Jurkat, Clone E6-1 (cell line): Measurements from ENCODE around the gene PDE3A.
A peak's percentile ranks its signal among the peaks of the same experiment; 100 is the strongest.

Source experiments
- DNase-seq: peaks from one replicate; pipeline ENCODE4 v3.0.0-alpha.2; 2011; ENCODE audit warnings: low read depth, low spot score
- H3K4me3 ChIP-seq: 2 replicates; pipeline ENCODE4 v1.5.1; 2011; ENCODE audit warnings: mild to moderate bottlenecking, low read length, control low read depth, moderate library complexity

The PDE3A gene

GRCh38 chr12:20477255-20477654 lies 108.9 kb downstream of the PDE3A start:
- no peak overlapping the region for H3K4me3 ChIP-seq
- DNase-seq, result no peak

DNA sequence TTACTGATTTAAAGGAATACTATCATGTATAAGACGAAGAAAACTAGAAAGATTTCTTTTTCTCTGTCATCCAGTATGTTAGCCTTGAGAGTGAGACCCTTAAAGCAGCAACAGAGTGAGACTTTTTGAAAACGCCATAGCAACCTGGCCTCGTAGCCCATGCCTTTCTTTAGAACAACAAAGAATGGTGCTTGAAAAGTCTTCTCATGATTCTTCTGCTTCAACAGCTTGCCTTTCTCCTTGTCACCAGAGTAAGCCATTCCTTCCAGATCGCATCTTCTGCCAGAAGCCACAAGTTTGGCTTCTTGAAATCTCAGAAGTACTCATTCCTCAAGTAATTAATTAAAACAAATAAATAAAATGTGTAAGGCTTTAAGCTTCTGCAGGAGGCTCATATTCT lies 109.3 kb downstream of the PDE3A start:
- no peak overlapping the region for H3K4me3 ChIP-seq
- no peak for DNase-seq

GRCh38 chr12:20482491-20483054 lies 114.2 kb downstream of the PDE3A start:
- H3K4me3 ChIP-seq, result no peak overlapping the region
- no peak for DNase-seq

DNA sequence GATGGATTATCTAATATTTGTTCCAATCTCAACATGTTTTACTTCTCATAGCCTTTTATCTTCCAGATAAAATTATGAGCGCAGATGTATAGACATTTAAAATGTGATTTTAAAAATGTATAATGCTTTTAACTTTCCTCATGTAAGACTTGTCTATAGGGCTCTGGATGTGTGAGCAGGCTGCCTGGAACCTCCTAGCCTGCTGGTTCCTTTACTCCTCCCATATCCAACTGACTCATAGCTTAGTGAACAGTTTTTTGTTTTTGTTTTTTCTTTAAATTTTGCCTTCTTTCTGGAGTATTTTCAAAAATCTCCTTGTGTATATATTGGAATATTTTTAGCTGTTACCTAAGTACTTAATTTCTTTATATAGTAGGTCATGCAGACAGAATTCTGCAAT lies 115.4 kb downstream of the PDE3A start:
- DNase-seq, result no peak
- H3K4me3 ChIP-seq, result no peak overlapping the region

GRCh38 chr12:20486233-20486632 lies 117.9 kb downstream of the PDE3A start:
- no peak overlapping the region for H3K4me3 ChIP-seq
- no peak for DNase-seq

DNA sequence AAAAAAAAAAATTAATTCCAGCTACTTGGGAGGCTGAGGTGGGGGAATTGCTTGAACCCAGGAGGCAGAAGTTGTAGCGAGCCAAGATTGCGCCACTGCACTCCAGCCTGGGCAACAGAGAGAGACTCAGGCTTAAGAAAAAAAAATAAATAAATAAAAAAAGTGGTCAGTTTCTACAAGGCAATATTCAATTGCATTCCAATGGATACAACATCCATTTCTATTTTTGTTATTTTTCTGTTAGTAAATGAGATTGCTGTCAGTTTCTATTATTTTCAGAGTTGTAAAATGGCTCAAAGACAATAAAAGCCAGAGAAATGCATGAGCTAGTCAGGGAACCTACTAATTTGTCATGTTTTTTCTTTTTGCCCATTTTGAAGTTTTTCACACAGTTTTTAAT lies 119.2 kb downstream of the PDE3A start:
- H3K4me3 ChIP-seq, result no peak overlapping the region
- DNase-seq, result no peak

GRCh38 chr12:20489645-20490044 lies 121.3 kb downstream of the PDE3A start:
- no peak overlapping the region for H3K4me3 ChIP-seq
- no peak for DNase-seq

DNA sequence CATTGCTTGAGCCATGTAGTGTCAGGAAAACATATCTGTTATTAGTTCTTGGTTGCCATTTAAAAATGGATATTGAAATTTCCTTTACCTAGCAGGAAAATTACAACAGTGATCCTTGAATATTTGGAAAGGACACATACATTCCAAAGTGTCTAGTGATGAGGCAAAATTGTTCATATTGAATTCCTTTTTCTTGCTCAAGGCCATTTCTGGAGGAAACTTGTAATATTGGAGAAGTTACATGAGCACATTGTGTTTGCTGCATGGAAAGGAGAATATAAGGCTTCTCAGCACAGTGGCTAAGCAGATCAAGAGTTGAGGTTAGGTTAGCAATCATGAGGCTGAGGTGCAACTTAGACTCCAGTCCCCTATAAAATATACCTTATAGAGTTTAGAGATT lies 121.9 kb downstream of the PDE3A start:
- no peak overlapping the region for H3K4me3 ChIP-seq
- DNase-seq, result no peak

DNA sequence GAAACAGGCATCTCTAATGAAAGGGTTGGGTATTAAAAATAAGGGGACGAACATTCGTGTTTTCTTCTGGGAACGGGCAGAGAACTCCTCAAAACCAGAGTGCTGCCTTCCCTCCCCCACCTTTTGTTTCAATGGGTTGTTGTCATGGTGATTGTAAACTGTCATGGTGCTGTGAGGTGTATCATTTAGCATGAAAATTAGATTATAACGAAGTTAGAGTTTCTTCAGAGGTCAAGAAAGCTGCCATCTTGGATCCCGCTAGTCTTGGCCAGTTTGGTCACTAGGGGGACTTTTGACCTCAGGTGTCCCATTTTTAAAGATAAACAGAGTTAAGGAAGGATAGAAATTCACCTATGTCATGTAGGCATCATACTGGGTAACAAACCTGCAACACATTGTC lies 123.0 kb downstream of the PDE3A start:
- DNase-seq, result no peak
- H3K4me3 ChIP-seq, result no peak overlapping the region

- peak; percentile 5 for DNase-seq
- H3K4me3 ChIP-seq, result no peak overlapping the region
Measured at GRCh38 chr12:20492251-20492760, 124.0 kb downstream of the PDE3A start.

GRCh38 chr12:20493934-20494333 lies 125.6 kb downstream of the PDE3A start:
- no peak overlapping the region for H3K4me3 ChIP-seq
- no peak for DNase-seq

- DNase-seq, result no peak
- H3K4me3 ChIP-seq, result no peak overlapping the region
Measured at GRCh38 chr12:20494851-20495250, 126.5 kb downstream of the PDE3A start.

GRCh38 chr12:20495997-20496396 lies 127.7 kb downstream of the PDE3A start:
- no peak overlapping the region for H3K4me3 ChIP-seq
- DNase-seq, result no peak

DNA sequence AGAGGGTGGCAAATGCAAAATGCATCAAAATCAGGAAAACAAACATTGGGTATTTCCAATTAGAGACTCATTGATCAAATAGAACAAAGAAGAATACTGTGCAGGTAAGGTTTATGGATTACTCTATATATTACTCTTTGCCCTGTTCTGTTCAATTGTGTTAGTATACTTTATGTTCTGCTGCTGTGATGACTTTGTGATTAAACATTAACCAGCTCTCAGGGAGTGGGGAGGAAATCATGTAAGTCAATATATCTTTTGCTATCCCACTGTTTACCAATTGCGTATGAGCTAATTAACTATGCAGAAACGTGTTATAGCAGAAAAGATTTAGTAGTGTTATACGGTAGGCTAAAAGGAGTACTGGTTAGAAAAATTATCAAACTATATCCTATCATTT lies 129.4 kb downstream of the PDE3A start:
- no peak overlapping the region for H3K4me3 ChIP-seq
- DNase-seq, result no peak

DNA sequence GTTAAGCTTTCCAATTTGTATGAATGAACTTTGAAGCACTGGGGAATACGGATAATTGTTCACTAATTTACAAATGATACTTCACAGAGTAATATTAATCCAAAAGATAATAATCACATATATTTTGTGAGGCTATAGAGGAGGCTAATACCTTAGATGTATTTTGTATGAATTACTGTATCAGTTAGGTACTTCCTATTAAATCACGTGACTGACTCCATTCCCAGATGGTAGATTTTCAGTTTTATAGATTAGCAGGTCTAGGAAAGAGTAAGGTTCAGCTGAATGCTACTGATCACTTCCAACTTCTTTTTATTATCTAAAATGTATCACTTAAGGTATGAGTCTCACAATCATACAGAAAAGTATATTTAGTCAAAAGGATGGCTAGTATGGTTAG lies 133.6 kb downstream of the PDE3A start:
- DNase-seq, result no peak
- no peak overlapping the region for H3K4me3 ChIP-seq

DNA sequence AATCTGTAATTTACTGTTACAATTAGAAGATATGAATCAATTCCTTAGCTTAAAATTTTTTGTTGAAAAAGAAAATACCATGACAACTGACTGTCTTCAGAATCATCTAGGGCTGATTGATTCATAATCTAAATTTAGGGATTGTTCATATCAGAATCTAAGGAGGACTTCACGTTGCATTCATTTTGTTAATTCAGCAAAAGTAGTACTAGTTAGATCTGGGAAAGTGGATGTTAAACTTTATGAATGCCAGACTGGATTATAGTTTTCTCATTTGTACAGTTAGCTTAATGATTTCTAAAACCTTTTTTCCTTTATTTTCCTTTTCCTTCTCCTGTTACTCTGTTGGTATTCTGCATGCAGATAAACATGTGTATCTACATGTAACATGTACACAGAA lies 135.5 kb downstream of the PDE3A start:
- no peak overlapping the region for H3K4me3 ChIP-seq
- DNase-seq, result no peak

GRCh38 chr12:20505056-20505455 lies 136.7 kb downstream of the PDE3A start:
- DNase-seq, result no peak
- H3K4me3 ChIP-seq, result no peak overlapping the region

DNA sequence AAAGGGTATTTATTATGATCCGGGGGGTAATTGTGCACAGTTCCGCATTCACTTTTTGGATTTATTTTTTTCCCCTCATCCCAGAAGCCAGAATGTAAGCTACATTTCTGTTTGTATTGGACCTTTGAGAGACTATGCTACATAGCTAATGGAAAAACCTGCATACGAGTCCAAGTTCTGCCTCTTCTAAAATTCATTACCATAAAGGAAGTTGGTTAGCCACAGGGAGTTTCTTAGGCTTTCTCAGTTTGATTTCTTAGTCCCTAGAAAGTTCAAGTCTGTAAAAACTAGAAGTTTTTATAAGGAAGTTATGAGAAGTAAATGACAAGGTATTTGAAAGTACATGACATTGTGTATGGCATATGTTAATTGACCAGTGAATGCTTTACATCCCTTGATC lies 138.7 kb downstream of the PDE3A start:
- no peak overlapping the region for H3K4me3 ChIP-seq
- no peak for DNase-seq

DNA sequence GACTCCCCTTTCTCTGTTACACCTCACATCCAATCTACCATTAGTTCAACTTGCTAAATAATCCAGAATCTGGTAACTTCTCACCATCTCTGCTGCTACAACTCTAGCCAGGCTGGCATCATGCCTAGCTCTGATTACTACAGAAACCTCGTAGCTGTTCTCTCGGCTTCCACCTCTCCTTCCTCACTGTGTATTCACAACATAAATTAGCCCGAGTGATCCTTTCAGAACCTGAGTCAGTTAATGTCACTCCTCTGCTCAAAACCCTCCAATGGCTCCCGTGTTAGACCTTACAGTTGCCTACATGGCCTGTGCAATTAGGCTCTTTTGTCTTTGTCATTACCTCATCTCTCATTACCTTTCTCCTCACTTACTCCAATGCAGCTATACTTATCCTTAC lies 139.4 kb downstream of the PDE3A start:
- H3K4me3 ChIP-seq, result no peak overlapping the region
- DNase-seq, result no peak

DNA sequence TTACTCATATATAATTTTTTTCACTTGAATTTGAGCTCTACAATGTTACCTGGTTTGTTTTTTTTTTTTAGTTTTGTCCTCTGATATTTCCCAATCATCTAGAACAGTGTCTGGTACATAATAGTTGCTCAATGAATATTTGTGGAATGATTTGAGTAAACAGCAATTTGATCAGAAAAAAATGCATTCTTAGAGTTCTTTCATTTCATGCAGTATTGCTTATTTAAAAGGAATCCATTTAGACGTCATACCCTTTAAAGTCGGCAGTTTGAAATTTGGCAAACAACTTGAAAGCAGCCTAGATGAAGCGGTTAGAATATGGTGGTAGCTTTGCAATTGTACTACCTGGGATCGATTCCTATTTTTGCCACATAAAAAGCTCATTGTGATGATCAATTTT lies 140.0 kb downstream of the PDE3A start:
- no peak for DNase-seq
- H3K4me3 ChIP-seq, result no peak overlapping the region

DNA sequence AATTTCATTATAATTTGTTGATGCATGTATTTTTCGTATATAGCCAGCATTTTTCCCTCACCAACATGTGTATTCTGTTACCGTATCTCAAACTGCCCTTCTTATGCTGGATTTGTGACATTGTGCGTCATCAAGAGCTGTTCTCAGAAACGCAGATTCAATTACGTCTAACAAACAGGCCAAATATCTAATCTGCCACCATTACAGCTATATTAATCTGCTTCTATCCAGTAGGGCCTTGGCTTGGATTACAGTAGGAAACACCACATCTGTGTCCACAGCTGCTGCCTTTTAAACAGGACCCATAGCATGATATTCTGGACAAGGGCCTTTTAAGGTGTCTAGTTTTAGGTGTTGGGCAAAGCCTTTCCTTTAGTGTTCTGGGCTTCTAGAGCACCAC lies 140.6 kb downstream of the PDE3A start:
- no peak overlapping the region for H3K4me3 ChIP-seq
- DNase-seq, result no peak

DNA sequence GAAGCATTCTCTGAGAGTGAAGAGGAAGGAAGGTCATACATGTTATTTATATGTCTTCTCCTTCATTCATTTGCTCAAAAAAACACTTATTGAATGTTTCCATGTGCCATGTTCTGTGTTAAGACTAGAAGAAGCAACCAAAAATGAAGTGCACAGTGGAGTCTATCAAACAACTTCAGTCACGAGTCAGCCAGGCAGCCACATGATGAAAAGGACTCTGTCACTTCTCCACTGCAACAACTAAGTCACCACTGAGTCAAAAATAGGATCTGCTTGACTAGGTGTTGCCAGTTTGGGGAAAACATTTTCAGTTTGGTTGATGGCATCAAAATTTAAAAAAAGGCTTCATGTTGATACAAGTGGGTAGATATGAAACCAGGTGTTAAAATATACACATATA lies 142.5 kb downstream of the PDE3A start:
- no peak overlapping the region for H3K4me3 ChIP-seq
- no peak for DNase-seq
